GM12892 (cell line): ENCODE results near the gene SSRP1.

Experiments used
- DNase-seq: peaks from one replicate; pipeline ENCODE4 v3.0.0; 2011; ENCODE audit not compliant: insufficient read length
- FAIRE-seq: peaks from 2 replicates; lab custom pipeline; 2011; peaks lifted over from hg19 to GRCh38; lab: Jason Lieb, UNC
- POLR2A ChIP-seq: IDR thresholded peaks from 2 replicates; pipeline ENCODE4 v1.6.1; 2011; ENCODE audit warnings: low read depth, low read length, control low read depth
- POLR2AphosphoS5 ChIP-seq: IDR thresholded peaks from 2 replicates; pipeline ENCODE4 v1.6.1; 2011; ENCODE audit warnings: low read depth, low read length, control low read depth
- TAF1 ChIP-seq: IDR thresholded peaks from 2 replicates; pipeline ENCODE4 v1.6.1; 2011; ENCODE audit warnings: low read depth, mild to moderate bottlenecking, control low read depth, low read length, borderline replicate concordance

Gene SSRP1

GRCh38 chr11:57332694-57333440 is 2.8 kb downstream of the SSRP1 start:
- TF ChIP-seq TAF1 (no peak), POLR2A (no peak), POLR2AphosphoS5 (no peak)
- DNase-seq (no peak), FAIRE-seq (no peak)

DNA sequence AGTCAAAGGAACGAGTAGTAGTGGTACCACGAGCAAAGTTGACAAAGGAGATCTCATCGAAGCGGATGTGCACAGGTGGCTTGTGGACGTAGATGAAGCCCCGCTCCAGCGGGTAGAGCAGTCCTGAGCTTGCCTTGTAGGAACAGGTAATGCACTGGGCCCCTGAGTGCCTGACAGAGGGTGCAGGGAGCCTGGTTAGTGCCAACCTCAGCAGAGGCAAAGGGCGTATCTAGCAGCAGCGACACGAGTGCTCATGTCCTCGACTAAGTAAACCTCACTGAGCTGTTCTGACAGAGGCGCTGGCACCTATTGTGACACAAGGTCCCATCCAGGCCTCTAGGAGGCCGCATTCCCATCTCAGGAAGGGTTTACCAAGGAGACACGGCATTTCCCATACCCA is 4.0 kb downstream of the SSRP1 start:
- DNase-seq = no peak
- no peak for TF ChIP-seq POLR2A
- no peak for TF ChIP-seq POLR2AphosphoS5
- TF ChIP-seq TAF1 = no peak
- FAIRE-seq = peak; percentile 38

- DNase-seq (no peak), FAIRE-seq (no peak)
- TF ChIP-seq POLR2A (no peak), TAF1 (no peak), POLR2AphosphoS5 (no peak)
Observed at GRCh38 chr11:57330029-57330428, 5.7 kb downstream of the SSRP1 start.

DNA sequence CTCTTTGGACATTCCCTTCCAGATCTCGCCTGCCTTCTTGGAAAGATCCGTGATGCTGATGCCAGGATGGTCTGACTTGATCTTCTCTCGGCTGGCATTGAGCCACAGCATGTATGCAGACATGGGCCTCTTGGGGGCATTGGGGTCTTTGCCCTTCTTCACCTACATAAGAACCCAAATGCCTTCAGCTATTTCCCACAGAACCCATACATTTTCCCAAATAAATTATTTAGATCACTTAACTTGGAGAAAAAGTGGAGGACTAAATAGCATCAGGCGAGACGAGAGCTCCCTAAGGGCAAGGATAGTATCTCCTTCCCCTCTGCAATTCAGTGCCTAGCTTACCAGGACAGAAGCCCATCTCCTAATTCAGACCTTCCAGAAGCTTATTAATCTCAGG is 8.0 kb downstream of the SSRP1 start:
- FAIRE-seq = no peak
- no peak for TF ChIP-seq TAF1
- no peak for TF ChIP-seq POLR2A
- DNase-seq = no peak

GRCh38 chr11:57325735-57326048 is 10.0 kb downstream of the SSRP1 start:
- DNase-seq (no peak), FAIRE-seq (no peak)
- TF ChIP-seq TAF1 (no peak), POLR2AphosphoS5 (no peak), POLR2A (no peak)

GRCh38 chr11:57324886-57325734 is 10.6 kb downstream of the SSRP1 start, which contains the start of gene TNKS1BP1:
Gene TNKS1BP1 (minus strand): TSS chr11:57324952. CDS start chr11:57321885, 3,067 bp downstream.
- TF ChIP-seq TAF1 (peak; percentile 87), POLR2AphosphoS5 (peak; percentile 83), POLR2A (peak; percentile 90)
- peak; percentile 98 for FAIRE-seq
- peak; percentile 90 for DNase-seq

GRCh38 chr11:57324154-57324885 is 11.4 kb downstream of the SSRP1 start:
- FAIRE-seq = no peak
- DNase-seq = peak; percentile 59
- no peak for TF ChIP-seq POLR2AphosphoS5
- no peak for TF ChIP-seq POLR2A
- TF ChIP-seq TAF1 = no peak

DNA sequence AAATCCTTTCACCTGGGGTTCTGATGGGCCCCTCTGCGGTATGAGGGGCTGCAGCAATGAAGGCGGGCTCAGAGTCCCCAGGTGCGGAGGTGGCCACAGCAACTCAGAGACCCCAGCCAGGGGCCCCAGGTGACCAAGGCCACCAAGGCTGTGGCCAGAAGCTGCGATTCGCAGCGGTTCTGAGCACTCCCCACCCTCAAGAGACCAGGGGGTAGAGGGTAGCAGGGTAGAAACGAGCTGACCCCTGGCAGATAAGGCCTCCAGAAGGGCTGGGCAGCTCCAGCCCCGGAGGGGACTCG is 11.9 kb downstream of the SSRP1 start:
- FAIRE-seq (no peak), DNase-seq (no peak)
- TF ChIP-seq POLR2A = no peak
- no peak for TF ChIP-seq POLR2AphosphoS5
- no peak for TF ChIP-seq TAF1

DNA sequence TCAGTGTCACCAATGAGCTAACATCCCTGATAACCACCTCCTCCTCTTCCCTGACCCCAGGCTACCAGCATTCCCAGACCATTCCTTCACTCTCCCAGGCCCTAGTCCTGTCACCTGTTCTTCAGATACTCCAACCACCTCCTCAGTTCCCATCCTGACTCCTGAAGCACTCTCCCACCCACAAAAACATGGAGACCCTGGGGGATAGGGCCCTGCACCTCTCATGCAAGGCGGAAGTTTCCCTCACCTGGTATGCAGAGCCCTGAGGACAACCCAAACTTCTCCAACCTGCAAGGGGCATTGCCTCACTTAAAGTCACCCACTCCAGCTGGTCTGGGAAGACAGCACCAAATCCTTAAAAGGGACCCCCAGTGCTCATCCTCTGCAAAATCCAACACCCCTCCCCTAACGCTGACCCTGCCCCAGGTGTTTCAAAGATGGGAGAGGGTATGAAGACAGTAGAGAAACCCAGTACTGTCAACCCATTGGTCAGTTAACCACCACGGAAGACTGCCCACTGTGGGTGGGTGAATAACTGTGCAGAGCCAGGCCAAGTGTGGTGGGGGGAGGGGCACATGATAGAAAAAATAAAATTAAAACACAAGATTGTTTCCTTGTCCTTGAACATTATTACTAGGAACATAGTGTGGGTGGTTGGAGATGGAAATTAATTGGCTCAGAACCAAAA is 12.4 kb downstream of the SSRP1 start:
- DNase-seq (no peak), FAIRE-seq (peak; percentile 36)
- no peak for TF ChIP-seq TAF1
- TF ChIP-seq POLR2A = no peak
- no peak for TF ChIP-seq POLR2AphosphoS5

DNA sequence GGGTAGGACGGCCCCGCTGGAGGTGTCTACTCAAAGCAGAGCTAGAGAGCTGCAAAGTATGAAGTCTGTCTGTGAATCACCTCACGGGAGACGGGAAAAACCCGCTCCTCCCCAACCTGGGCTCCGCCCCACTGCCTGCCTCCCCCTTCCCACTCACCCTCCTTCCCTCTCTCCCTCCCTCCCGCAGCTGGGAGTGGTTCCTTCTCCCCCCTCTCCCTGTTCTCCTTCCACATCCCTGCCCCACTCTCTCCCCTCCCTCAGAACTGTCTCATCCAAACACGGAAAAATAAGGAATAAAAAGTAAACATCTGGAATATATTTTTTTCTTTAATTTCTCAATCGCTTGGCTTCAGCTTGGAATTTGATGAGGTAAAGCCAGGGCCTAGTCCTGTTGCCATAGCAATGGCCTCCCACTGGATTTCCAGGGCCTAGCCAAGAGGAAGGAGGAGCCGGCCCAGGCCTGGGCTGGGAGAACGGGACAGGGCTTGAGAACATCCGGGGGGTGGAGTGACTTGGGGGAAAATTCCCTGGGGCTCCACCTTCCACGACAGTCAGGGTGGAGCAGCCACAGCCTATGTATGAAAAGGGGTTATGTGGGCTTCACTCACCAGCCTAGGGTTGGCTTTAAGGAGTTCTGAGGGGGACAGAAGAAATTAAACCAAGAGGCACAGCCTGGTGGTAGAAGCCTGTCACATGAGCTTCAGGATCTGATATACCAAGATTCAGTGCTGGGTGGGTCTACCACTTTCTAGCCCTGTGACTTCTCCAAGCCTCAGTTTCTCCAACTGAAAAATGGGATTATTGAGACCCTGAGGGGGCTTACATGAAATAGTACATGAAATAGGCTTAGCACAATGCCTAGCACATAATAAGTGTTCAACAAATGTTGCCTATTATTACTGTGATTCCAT is 13.2 kb downstream of the SSRP1 start:
- DNase-seq = no peak
- TF ChIP-seq TAF1 = no peak
- FAIRE-seq = no peak
